Astrocyte of the cerebellum (primary cell): Measurements from ENCODE around the gene RNPEP.

Experiments
- DNase-seq: peaks from one replicate; pipeline ENCODE4 v3.0.0-alpha.2; 2011; ENCODE audit warnings: low read depth
- H3K4me3 ChIP-seq: 2 replicates; pipeline ENCODE4 v1.5.1; 2011; ENCODE audit warnings: mild to moderate bottlenecking, low read depth, low read length, moderate library complexity
- in situ Hi-C: cut with HindIII; loops from 2 replicates; pipeline ENCODE4 v1.10.0; 2017; ENCODE audit warnings: low sequenced_read_pairs
- TF ChIP-seq, protein P1 (sequence below): IDR thresholded peaks from 2 replicates; pipeline ENCODE4 v1.5.1; 2012; ENCODE audit warnings: low read length, low read depth, moderate library complexity, mild to moderate bottlenecking; ENCODE audit errors: missing control alignments

RNPEP gene

DNA sequence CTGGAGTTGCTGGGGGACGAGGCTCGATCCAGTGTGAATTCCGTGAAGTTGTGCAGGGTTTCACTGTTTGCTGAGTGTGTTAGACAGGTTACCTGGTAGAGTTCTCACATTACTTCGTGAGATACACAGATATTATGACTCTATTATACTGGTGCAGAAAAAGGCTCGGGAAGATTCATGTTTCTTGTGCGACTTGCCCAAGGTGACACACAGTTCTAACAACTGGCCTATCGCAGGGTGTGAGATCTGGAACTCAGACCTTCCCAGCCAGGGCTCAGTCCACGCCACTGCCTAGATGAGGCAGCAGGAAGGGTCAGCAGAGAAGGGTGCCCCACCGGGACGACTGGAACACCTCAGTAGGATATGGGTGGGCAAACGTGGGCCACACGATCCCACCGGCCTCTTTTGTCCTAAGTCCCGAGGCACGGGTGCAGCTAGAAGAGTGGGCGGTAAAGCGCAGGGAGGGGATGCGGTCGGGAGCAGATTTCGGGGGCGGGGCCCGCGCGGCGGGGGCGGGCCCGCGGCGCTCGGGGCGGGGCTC lies 296 bp upstream of the RNPEP start:
- peak overlapping the region; percentile 70 for H3K4me3 ChIP-seq
- TF ChIP-seq, protein P1, sequence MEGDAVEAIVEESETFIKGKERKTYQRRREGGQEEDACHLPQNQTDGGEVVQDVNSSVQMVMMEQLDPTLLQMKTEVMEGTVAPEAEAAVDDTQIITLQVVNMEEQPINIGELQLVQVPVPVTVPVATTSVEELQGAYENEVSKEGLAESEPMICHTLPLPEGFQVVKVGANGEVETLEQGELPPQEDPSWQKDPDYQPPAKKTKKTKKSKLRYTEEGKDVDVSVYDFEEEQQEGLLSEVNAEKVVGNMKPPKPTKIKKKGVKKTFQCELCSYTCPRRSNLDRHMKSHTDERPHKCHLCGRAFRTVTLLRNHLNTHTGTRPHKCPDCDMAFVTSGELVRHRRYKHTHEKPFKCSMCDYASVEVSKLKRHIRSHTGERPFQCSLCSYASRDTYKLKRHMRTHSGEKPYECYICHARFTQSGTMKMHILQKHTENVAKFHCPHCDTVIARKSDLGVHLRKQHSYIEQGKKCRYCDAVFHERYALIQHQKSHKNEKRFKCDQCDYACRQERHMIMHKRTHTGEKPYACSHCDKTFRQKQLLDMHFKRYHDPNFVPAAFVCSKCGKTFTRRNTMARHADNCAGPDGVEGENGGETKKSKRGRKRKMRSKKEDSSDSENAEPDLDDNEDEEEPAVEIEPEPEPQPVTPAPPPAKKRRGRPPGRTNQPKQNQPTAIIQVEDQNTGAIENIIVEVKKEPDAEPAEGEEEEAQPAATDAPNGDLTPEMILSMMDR, result no peak
- DNase-seq, result no peak
- in situ Hi-C loops, result no loop called here

DNA sequence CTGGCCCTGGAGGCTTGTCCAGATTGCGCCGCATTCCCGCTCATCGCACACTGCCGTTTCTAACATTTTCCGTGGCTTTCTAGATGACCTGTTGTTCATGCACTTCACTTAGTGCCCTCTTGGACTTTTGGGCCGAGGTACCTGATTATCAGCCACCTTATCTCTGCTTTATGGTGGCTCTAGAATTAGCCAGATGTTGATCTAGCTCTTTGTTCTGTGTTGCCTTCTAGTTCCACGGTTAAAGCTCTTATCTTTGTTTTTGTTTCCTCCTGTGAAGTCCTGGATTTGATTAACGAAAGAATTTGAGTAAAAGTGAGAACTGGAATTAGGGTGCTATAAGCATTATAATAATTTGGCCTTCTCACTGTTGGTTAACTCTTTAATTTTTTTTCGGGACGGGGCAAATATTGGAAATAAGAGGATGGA lies 945 bp downstream of the RNPEP start:
- in situ Hi-C loops, result no loop called here
- H3K4me3 ChIP-seq, result peak overlapping the region; percentile 70
- TF ChIP-seq, protein P1, result peak; percentile 3
- DNase-seq, result no peak

DNA sequence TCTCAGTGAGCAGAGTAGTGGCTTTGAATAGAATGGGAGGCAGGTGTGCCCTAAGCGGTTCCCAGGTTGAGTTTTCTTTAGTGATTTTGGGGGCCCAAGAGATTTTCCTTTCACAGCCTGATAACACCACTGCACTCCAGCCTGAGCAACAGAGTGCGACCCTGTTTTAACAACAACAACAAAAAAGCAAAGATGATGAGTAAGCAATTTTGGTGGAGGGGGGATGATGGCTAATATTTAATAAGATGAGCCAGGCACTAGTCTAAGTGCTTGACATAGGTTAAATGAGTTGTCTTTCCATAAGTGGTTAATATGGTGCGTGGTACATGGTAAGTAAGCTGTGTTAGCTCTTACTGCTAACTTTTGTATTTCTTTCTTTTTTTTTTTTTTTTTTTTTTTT lies 2.0 kb downstream of the RNPEP start:
- no peak overlapping the region for H3K4me3 ChIP-seq
- in situ Hi-C loops, result no loop called here
- DNase-seq, result no peak
- TF ChIP-seq, protein P1, result no peak

DNA sequence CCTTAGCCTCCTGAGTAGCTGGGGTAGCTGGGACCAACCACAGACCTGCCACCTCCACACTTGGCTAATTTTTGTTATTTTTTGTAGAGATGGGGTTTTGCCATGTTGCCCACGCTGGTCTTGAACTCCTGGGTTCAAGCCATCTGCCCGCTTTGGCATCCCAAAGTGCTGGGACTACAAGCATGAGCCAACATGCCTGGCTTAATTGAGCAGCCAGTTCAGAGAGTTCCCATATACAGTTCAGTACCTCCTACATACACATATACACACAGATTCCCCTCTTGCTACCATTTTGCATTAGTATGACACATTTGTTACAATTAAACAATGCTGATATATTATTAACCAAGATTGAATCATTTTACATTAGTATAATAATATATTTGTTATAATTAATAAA lies 2.9 kb downstream of the RNPEP start:
- no peak for DNase-seq
- TF ChIP-seq, protein P1, result no peak
- no peak overlapping the region for H3K4me3 ChIP-seq
- in situ Hi-C loops, result no loop called here

DNA sequence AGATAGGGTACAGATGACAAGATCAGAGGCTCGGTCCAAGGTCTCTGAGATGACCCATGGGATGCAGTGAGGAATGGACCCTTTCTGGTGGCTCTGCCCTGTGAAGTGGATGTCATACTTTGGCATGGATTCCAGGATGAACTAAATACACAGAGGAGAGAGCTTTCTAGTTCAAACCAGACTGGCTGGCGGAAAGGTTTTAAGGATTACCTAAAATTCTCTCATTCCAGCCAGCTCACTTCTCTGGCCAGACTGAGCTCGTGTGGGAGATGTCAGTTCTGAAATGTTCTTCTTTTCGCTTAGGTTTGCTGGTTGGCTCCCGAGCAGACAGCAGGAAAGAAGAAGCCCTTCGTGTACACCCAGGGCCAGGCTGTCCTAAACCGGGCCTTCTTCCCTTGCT lies 6.2 kb downstream of the RNPEP start:
- no peak for DNase-seq
- no peak overlapping the region for H3K4me3 ChIP-seq
- TF ChIP-seq, protein P1, result no peak
- in situ Hi-C loops, result no loop called here

DNA sequence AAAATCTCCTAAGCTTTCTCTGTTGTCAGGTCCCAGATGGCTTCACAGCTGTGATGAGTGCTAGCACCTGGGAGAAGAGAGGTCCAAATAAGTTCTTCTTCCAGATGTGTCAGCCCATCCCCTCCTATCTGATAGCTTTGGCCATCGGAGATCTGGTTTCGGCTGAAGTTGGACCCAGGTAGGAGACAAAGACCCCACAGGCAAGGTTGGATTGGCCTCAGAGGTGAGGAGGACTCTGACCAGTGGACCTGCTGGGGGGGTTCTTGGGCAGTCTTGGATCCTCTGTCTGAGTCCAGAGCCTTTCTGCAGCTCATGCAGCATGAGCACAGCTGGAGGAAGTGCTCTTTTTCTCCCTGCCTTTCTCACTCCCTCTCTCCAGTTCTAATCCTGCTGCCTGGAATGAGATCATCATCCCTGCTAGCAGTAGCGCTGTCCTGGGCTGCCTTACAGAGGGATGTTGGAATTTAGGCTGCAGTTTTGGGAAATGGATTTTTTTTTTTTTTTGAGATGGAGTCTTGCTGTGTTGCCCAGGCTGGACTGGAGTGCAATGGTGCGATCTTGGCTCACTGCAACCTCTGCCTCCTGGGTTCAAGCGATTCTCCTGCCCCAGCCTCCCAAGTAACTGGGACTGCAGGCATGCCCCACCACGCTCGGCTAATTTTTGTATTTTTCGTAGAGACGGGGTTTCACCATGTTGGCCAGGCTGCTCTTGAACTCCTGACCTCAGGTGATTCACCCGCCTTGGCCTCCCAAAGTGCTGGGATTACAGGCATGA lies 7.1 kb downstream of the RNPEP start:
- in situ Hi-C loops, result no loop called here
- no peak overlapping the region for H3K4me3 ChIP-seq
- TF ChIP-seq, protein P1, result no peak
- no peak for DNase-seq
